ENCODE data around the gene MFSD6L.

The MFSD6L gene

GRCh38 chr17:8799570-8800212 is 526 bp upstream of the MFSD6L start:
- H3K4me3 ChIP-seq (replicated peaks; ENCODE audit: low read depth, low read length), result no peak overlapping the region
- no peak for TF ChIP-seq CTCF (IDR thresholded peaks at IDR 0.05; ENCODE audit: low read length, missing control alignments)
- peak; percentile 13 for DNase-seq (ENCODE audit: low read depth)

GRCh38 chr17:8798176-8798845 is 854 bp downstream of the MFSD6L start:
- no peak for TF ChIP-seq CTCF (IDR thresholded peaks at IDR 0.05; ENCODE audit: low read length, missing control alignments)
- H3K4me3 ChIP-seq (replicated peaks; ENCODE audit: low read depth, low read length), result no peak overlapping the region

GRCh38 chr17:8797621-8798175 is 1.5 kb downstream of the MFSD6L start:
- DNase-seq (ENCODE audit: low read depth), result no peak
- no peak for TF ChIP-seq CTCF (IDR thresholded peaks at IDR 0.05; ENCODE audit: low read length, missing control alignments)
- no peak overlapping the region for H3K4me3 ChIP-seq (replicated peaks; ENCODE audit: low read depth, low read length)

More at GRCh38 chr17:8798176-8798845, 854 bp downstream of the MFSD6L start:
- DNase-seq (ENCODE audit: low read depth), result no peak

DNA sequence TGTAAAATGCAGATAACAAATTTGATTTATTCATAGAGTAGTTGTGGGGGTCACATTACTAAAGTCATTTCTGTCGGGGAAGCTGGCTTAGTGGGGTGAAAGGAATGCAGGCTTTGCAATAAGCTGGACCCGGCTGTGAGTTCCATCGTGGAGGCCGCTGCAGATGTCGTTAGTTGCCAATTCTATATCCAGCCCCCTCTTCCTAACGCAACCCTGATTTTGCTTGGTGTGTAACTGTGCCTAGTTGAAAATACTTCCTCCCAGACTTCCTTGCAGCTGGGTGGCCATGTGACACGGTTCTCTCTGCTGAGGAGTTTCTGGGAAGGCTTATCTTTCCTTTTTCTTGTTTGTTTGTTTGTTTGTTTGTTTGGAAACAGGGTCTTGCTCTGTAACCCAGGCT is 4.5 kb downstream of the MFSD6L start:
- no peak for DNase-seq (ENCODE audit: low read depth)
- no peak for TF ChIP-seq CTCF (IDR thresholded peaks at IDR 0.05; ENCODE audit: low read length, missing control alignments)
- H3K4me3 ChIP-seq (replicated peaks; ENCODE audit: low read depth, low read length), result no peak overlapping the region

DNA sequence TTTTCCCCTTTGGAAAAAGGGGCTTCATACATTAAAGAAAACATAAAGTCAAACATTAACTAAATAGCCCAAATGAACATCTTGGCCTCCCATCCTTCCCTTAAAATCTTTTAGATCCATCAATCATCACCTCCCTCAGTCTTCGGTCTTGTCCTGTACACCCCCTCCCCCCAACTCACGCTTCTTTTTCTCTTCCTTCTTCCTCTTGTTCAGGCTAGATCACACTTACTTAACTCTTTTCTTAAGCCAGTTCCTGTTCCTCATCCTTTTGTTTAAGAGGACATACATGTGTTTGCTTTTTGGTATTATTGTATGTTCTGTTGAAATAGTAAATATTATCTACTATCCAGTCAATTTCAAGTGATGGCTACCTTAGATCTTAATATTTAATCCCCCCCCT is 5.5 kb downstream of the MFSD6L start:
- no peak overlapping the region for H3K4me3 ChIP-seq (replicated peaks; ENCODE audit: low read depth, low read length)
- TF ChIP-seq CTCF (IDR thresholded peaks at IDR 0.05; ENCODE audit: low read length, missing control alignments), result no peak
- DNase-seq (ENCODE audit: low read depth), result no peak

- no peak for TF ChIP-seq CTCF (IDR thresholded peaks at IDR 0.05; ENCODE audit: low read length, missing control alignments)
- no peak overlapping the region for H3K4me3 ChIP-seq (replicated peaks; ENCODE audit: low read depth, low read length)
- no peak for DNase-seq (ENCODE audit: low read depth)
Observed at GRCh38 chr17:8792646-8793045, 6.5 kb downstream of the MFSD6L start.
